ENCODE measurements around the gene UBN2.

GRCh38 chr7:139192014-139192706, 38.9 kb upstream of the UBN2 start:
- TF ChIP-seq, protein P1, sequence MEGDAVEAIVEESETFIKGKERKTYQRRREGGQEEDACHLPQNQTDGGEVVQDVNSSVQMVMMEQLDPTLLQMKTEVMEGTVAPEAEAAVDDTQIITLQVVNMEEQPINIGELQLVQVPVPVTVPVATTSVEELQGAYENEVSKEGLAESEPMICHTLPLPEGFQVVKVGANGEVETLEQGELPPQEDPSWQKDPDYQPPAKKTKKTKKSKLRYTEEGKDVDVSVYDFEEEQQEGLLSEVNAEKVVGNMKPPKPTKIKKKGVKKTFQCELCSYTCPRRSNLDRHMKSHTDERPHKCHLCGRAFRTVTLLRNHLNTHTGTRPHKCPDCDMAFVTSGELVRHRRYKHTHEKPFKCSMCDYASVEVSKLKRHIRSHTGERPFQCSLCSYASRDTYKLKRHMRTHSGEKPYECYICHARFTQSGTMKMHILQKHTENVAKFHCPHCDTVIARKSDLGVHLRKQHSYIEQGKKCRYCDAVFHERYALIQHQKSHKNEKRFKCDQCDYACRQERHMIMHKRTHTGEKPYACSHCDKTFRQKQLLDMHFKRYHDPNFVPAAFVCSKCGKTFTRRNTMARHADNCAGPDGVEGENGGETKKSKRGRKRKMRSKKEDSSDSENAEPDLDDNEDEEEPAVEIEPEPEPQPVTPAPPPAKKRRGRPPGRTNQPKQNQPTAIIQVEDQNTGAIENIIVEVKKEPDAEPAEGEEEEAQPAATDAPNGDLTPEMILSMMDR (conservative IDR thresholded peaks at IDR 0.05; ENCODE audit: low read length), result no peak
- no peak for TF ChIP-seq EZH2phosphoT487 (IDR thresholded peaks at IDR 0.05; ENCODE audit: borderline replicate concordance)
